ENCODE data around the gene EPB41L5.

DNA sequence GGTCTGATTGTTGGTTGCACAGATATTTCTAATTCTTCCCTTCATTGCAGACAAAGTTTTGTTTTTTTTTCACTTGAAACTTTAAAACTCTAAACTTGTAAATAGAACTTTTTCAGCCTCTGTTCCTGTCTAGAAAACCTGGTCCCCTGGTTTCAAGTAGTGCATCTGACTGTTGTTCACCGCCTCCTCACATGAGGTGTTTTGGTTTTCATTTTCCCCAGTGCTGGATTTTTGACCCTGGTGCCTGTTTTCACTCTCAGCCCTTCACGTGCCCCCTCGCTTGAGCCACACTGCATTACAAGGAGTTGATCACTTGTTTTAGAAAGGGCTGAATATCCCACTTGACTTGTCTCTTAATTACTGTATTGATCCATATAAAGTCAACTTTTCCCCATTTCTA, 110.2 kb downstream of the EPB41L5 start:
- TF ChIP-seq, protein P1, sequence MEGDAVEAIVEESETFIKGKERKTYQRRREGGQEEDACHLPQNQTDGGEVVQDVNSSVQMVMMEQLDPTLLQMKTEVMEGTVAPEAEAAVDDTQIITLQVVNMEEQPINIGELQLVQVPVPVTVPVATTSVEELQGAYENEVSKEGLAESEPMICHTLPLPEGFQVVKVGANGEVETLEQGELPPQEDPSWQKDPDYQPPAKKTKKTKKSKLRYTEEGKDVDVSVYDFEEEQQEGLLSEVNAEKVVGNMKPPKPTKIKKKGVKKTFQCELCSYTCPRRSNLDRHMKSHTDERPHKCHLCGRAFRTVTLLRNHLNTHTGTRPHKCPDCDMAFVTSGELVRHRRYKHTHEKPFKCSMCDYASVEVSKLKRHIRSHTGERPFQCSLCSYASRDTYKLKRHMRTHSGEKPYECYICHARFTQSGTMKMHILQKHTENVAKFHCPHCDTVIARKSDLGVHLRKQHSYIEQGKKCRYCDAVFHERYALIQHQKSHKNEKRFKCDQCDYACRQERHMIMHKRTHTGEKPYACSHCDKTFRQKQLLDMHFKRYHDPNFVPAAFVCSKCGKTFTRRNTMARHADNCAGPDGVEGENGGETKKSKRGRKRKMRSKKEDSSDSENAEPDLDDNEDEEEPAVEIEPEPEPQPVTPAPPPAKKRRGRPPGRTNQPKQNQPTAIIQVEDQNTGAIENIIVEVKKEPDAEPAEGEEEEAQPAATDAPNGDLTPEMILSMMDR (optimal IDR thresholded peaks at IDR 0.05 in 1 of 3, IDR thresholded peaks at IDR 0.05 in 1 of 3, conservative IDR thresholded peaks at IDR 0.05 in 1 of 3; ENCODE audit: extremely low read depth in 1 of 3, insufficient read depth in 2 of 3, low read length in 3 of 3) = no peak
- no peak for TF ChIP-seq EZH2 (IDR thresholded peaks at IDR 0.05; ENCODE audit: low read length)

Data from keratinocyte (primary cell).